Activated T-cell treated with anti-CD3 and anti-CD28 coated beads, Interleukin-2, amount 50 U/mL, for 1 hour (primary cell): ENCODE results near the gene GSTM3.

ENCODE experiments used
- DNase-seq: peaks from one replicate; pipeline ENCODE4 v3.0.0-alpha.2; 2020

GSTM3 gene

DNA sequence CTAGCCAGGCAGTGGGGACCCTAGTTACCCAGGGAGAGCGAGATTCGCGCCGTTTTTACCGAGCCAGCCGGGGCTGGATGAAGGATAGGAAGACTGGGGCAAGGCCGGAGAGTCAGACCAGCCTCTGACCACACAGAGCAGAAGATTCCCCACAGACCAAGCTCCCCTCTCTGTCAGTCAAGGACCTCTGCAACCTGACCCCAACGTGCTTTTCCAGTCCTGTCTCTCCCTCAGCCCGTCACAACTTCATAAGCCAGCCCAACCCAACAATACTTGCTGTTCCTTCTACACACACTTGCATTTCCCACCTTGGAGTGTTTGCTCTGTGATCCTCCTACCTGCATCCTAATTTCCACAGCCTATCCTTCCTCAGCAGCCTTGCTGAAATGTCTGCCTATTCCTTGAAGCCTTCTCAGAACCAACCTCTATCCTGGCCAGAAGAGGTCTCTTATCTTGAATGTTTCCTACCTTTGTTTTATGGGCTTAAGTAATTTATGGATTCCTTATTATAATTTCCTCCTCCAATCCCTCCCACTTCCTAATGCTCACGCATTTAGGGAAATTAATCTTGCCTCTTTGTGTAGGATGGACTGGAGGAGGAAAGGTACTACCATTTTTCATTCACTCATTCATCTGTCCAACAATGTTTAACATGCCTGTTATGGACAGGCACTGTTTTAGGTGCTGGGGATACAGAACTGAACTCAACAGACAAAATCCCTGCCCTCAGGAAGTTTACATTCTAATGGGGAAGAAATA lies at the start of gene GSTM3:
GSTM3 (minus strand) TSS at position 424 of the 759 bp plus-strand sequence. CDS start 751 bp downstream, outside the sequence.
- DNase-seq = no peak

DNA sequence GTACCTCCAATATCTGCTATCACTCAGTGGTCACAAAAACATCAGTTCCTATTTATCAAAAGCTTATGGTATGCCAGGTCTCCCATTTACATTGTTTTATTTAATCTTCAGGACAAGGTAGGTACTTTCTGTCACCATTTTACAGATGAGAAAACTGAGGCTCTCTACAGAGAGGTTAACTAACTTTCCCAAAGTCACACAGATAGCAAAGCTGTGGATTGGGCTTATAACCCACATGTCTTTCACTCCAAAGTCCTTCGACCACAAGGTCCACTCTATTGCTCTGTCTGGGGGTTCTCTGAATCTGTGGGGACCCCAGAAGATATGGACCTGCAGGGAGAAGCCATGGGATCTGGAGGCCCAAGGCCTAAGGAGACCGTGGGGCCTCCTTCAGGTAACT lies 49.5 kb upstream of the GSTM3 start:
- DNase-seq = no peak

DNA sequence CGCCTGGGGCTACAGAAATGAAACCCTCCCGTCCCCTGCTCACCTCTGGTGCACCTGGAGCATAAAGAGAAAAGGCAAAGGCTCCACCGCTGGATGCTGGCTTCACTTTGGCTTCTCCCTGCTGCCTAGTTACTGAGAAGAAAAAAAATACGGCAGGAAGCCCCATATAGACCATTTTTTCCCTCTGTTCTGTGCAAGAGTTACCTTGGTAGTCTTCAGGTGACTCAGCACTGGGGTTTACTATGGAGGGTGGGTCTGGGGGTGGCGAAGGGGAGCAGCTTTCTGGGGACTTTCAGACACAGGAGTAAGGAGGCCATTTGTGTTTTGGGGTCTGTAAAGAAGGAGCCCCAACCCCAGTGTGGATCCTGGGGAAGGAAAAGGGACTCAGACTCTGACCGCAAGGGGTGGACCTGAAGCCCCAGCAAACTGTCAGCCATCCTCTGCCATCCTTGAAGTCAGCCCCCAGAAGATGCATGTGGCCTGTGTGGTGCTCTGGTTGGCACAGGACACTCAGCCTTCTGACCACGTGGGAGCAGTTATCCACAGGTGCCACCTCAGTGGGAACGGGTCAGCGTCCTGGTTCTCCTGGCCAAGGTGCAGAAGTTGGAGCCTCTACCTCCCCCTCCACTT lies 48.8 kb upstream of the GSTM3 start:
- peak; percentile 19 for DNase-seq

DNA sequence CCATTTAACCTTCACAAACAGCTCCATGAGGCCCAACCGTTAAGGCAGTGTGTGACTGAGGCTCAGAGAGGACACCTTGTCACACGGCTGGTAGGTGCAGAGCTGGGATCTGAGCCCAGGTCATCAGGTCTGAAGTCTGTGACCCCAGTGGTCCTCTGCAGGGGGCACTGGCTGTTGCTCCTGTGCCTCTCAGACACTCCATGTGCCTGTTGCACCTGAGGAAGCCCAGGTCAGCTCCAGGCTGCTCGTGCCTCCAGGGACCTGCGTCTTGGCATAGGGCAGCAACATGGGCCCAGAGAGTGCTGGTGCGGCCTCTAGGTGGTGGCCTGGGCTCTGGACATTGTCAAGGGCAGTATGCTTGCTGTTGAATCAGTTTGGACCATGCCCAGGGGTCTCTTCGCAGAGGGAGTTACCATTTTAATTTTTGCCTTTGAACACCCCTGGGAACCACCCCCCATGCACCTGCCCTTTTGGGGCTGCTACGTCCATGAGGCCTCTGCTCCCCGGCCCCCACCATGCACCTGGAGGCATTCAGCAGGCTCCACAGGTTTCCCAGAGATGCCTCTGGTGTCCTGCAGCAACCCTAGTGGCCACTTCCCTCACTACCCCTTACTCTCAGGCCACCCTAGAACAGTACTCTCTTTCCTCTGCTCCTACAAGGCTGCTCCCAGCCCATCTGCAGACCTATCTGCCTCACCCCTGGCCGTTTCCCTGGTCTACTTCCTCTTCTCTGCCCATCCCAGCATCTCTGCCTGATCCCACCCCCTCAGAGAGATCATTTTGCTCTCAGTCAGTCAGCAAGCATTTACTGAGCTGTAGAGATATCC lies 48.1 kb upstream of the GSTM3 start:
- peak; percentile 18 for DNase-seq

DNA sequence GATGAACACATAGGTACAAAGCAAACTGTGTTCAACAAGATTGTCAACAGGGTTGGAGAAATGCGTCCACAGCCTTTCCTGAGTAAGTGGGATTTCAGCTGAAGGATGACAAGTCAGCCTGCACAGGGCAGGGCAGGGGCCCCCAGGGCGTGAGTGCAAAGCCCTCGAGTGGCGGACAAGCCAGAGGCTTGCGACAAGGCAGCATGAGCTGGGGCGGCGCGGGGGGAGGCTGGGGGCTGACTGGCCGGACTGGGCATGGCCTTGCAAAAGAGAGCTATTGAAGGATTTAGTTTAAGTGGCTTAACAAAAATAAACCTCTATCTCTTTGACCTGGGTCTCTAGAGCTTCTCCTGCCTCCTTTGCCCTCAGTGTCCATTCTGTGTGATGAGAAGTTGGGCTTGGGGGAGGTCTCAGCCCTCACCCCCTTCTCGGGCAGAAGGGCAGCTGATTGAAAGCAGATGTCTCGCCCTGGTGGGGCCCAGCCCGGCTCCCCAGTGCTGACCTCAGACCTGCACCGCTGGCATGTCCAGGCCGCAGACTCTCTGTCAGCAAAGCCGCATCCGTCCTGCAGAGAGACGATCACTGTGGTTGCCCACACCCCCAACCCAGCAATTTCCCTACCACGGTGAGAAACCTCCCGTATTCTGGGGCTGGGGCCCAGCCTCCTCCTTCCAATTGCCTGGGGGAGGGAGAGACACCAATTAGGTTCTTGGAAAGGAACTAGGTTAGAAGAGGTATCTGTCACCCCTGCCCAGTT lies 47.2 kb upstream of the GSTM3 start:
- DNase-seq = peak; percentile 18

DNA sequence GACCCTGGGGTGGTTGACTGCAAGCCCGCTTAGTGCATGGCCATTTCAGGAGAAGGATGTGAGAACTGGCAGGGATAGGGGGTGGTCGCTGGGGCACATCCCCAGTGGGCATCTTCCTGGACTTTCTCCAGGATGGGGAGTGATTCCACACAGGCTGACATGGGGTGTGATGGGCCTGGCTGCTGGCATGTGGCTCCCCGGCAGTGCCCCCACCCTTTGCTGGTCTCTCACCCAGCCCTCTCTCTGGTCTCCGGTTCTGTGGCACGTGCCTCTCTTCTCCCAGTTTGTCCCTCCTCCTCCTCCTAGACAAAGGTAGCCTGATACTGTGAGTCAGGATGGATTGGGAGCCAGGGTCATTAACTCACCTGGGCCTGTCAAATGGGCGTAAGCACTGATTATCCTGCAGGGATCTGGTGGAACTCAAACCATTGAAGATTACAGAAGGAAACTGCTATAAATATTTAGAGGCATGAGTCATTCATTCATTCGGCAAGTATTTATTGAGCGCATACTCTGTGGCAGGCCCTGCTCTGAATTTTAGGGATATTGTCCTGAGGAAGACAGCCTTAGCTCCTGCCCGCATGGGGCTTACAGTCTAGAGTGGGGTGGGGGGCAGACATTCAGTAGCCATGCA lies 46.5 kb upstream of the GSTM3 start:
- DNase-seq = peak; percentile 2

DNA sequence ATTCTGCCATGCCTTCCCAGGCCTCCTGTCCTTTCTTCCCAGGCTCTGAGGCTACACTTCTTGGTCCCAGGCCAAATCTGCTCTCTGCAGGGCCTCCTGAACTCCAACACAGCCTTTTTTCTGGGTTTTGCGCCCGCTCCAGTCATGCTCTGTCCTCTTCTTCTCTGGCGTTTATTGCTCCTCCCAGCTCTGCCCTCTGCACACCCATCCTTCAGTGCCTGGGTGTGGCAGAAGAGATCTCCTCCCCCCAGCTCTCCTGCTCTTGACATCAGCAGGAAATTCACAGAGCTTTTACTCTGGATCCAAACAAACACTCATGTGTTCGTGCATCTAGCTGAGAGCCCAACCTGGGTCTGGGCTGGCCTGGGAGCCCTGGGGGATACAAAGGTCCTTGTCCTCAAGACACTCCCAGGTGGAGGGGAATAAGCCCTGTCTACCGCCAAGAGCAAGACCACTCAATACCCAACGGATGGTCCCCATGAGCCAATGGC lies 45.7 kb upstream of the GSTM3 start:
- no peak for DNase-seq

DNA sequence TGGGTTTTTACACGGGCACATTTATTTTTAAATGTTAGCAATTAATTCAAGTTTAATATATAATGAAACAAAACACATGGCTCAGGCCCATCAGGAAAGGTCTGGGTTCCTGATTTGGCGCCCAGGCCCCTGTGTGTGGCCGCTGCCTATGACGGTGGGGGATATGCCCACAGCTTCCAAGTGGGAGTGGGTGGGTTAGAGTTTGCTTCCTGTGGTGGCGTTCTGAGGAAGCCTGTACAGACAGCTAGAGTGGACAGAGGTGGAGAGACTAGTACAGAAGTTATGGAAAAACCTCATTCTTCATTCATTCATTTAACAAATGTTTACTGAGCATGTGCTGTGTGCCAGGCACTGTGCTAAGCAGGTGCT lies 45.3 kb upstream of the GSTM3 start:
- DNase-seq = no peak

DNA sequence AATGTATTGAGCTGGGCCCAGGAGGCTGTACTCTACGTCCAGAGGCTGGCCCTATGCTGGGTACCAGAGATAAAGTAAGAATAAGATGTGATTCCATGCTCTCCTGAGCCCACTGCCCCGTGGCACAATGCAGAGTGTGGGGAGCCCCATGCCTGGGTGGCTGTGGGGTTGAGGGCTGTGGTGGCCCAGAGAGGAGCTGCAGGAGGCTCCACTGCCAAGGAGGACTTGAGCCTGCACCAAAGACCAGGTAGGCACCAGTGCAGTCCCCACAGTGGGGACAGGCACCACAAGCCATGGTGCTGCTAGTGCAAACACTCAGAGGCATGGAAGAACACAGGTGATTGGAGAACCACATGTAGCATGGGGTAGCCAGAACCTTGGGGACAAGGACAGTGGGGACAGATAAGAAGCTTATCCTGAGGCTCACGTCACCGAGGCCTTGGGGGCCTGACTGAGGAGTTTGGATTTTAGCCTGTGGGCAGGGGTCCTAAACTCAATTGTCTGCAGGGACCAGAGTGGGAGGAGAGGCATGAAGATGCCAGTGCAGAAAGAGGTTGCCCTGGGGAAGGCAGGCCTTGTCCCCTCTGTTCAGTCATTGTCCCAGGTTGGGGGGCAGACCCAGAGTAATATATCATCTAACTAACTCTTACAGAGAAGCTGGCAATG lies 44.7 kb upstream of the GSTM3 start:
- DNase-seq = no peak

DNA sequence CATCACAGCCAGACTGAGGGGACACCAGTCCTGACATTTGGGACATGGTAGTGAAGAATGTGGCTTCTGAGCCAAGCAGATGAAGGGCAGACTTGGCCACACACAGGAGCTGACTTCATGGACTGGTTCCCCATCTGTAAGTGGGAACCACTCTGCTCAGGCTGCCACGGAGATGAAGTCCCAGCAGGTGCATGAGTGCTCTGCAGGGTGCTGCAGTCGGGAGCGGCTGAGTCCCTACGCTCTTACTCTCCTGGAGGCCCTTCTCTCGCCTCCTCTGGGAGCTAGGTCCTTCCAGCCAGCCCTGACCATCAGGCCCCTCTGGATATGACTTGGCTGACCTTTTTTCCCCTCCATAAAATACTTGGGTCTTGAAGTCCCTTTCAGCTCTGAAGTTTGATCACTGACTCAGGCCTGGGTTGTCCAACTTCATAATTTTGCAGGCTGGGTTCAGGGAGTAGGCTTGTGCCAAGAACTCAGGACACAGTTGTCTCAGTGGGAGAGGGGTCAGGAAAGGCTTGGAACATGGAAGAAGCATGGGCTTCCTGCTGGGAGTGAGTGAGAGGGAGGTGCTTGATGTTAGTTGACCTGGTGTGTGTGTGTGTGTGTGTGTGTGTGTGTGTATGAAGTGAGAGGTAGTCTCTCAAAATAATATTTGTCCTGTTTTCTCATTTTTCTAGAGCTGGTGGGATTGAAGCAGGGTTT lies 43.9 kb upstream of the GSTM3 start:
- no peak for DNase-seq

DNA sequence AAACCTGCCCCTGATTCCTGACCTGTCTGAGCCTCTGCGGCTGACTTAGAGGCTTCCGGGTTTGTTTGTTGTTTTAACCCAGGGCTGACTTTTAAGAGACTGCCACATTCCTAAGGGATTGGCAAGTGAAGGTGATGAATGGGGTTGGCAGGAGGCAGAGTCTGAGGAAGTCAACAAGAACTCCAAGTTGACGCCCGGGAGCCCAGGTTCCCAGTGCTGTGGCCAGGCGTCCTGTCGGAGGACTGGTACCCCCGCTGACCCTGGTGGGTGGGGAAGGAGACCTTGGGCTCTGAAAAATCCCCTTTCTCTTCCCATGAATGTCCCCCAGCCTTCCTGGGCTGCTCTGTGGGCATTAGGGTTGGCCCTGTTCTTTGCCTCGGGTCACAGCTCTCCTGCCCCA lies 42.6 kb upstream of the GSTM3 start:
- no peak for DNase-seq

DNA sequence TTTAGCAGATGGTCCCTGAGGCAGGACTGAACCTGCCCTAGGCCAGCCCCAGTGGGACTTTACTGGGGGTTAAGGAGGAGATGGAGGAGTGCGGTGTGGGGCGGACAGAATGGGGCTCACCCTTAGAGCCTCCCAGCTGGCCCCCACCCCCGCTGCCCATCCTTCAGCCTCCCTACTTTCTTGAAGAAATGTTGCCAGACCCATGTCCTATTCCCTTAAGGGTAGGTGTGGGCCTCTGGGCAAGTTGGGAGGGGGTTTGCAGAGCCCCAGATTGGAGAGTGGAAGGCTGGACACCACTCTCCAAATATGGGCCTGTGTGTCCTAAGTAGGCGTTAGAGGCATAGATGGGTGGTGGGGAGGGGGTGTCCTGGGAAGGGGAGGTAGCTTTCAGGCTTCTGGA lies 42.1 kb upstream of the GSTM3 start:
- DNase-seq = no peak

DNA sequence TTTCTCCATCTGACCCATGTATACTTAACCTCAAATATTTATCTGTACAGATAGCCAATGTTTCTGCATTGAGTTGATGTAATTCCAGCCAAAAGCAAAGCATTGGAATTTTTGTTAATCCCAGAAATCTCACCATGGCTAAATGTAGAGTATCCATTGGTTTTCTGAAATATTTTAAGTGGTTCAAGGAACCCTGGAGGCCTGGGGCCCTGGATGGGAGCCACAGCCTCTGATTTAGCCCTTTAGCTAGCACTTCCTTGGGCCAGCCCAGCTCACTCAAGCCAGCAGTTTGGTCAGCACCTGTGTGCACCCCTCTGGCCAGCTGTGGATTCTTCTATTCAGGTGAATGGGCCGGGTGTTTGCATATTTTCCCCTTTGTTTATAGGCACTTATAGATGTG lies 41.7 kb upstream of the GSTM3 start:
- no peak for DNase-seq

DNA sequence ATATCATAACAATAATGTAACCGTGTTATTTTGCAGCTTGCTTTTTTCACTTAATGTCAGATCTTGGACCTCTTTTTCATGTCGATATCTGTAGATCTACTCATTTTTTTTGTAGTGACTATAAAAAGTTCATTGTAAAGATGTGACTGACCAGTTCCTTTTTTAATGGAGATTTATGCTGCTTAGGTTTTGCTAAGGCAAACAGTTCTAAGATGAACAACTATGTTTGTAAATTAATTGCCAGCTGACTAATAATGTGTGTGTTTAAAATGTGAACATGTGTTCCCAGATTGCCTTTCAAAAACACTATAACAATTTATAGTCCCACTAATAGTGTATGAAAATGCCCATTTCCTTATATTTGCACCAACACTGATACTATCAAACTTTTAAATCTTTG lies 41.0 kb upstream of the GSTM3 start:
- no peak for DNase-seq

DNA sequence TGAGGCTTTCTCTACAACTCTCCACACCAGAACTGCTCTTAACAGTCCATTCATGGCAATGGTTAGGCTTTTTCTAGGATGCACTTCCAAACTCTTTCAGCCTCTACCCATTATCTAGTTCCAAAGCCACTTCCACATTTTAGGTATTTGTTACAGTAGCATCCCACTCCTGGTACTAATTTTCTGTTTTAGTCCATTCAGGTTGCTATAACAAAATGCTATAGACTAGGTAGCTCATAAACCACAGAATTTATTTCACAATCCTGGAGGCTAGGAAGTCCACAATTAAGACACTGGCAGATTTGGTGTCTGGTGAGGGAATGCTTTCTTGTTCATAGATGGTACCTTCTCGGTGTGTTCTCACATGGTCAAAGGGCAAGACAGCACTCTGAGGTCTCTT lies 40.1 kb upstream of the GSTM3 start:
- no peak for DNase-seq

DNA sequence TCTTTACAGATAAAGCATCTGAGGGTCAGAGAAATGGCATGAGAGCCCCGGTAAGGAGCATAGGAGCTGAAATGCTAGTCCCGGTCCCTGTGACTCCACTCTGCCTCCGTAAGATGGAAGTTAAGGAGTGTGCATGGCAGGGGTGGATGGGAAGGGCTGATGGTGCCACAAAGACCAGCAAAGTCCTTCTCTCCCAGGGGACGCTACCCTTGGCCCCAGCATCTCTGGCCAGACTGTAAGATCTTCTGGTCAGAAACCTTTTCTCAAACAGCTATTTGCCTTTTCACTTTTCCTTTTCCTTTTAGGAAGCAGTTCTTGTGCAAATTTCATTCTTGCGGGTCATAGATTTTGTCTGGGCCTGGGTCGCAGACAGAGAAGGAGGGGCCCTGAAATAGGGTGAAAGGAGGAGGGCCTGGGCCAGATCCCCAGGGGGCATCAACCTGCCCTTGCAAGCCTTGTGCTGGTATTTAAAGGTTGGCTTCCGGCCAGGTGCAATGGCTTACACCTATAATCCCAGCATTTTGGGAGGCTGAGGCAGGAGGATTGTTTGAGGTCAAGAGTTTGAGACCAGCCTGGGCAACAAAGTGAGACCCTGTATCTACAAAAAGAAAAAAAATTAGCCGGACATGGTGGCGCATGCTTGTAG lies 37.3 kb upstream of the GSTM3 start:
- DNase-seq = no peak

DNA sequence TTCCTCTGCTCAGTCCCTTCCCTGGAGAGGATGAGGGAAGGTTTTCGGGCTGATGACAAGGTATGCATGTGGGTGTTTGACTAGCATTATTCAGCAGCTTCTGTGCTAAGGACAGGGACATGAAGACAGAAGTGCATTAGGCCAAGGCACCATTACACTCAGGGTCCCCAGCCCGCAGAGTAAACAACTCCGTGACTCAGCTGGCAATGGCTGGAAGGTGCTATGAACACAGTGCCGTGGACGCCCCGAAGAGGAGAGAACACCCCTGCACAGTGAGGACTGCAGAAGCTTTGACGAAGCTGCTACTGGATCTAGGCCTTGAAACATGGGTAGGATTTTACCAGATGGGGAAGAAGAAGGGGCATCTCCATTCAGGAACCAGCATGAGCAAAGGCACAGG lies 36.6 kb upstream of the GSTM3 start:
- DNase-seq = no peak

DNA sequence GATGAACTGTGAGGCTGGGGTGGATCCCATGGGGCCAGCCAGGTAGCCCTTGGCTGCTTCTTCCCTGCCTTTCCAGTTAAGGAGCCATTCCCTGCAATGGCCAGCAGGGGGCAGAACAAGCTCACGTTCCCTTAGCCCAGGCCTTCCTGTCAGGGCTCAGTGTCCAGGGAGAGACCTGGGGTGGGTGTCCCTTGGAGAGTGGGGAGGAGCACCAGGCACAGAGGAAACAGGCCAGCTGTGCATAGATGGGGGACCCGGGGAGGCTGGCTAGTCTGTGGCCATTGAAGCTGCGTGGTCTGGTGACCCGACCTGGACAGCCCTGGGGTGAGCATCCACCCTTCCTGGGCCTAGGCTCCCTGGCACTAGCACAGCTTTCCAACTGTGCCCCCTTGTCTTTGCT lies 36.1 kb upstream of the GSTM3 start:
- DNase-seq = peak; percentile 76

DNA sequence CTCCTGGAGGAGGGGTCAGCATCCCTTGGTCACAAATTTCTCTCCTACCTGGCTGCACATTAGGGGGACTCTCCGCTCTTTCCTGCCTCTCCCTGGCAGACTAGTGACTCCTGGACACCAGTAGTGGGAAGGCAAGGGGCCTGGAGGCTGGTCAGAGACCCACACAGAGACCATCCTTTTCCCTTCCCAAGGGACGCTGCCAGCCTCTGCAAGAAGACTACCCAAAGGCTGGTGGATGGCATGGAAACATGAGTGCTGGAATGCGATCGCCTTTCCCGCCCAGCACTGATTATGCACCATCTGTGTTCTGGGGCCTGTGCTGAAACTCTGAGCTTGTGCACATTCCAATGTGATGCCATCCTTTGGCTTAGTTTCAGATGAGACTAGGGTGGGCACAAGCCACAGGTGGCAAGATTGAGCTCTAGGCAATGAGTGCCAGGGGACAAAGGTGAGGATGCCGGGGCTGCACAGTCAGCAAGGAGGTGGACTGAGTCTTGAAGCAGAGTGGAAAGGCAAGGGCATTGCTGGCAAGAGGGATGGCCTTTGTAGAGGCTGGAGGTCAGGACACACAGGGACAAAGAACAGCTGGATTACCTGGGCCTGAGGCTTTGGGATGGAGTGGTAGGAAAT lies 35.5 kb upstream of the GSTM3 start:
- DNase-seq = no peak

DNA sequence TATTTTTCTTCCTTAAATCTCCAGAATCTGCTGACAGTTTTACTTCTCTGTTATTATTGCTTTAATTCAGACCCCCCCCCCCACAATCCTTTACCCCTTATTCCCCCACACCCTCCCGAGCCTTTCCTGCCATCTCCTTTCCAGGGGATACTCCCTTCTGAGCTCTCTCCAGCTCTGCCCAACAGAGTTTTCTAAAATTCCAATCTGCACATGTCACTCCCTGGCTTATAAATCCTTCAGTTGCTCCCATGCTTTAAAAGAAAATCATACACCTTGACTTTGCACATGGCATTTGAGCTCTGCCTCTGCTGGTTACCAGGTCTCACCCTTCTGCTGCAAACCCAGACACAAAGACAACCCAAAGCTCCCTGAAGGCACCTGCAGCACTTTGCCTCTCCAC lies 34.6 kb upstream of the GSTM3 start:
- DNase-seq = no peak
